K562 (cell line): Measurements from ENCODE around the gene CAMSAP3. TPM values are rescaled to one million over a fixed set of nuclear protein-coding genes. Genes with fewer than 3 reads are reported as not detected.

Source experiments
- ATAC-seq: fragments of 200-7000 bp; cut with Tn5 transposase; 3 replicates; pipeline ENCODE4 v1.9.1; 2020; ENCODE audit warnings: moderate library complexity
- BruUV-seq: library from RNA; stranded (reverse); fragments of 400-500 nt; replicated peaks from 2 replicates; lab custom pipeline; 2021; lab: Mats Ljungman, UMichigan
- CTCF ChIA-PET: fragments of 300-600 bp; formaldehyde crosslinking; extraction: SDS; loops from one replicate; lab custom pipeline; 2021; ENCODE audit warnings: low intra/inter-chr PET ratio; lab: Yijun Ruan, JAX
- POLR2A ChIA-PET: fragments of 300-600, 350-650 bp; sonication (Branson Sonifier 250); formaldehyde crosslinking; extraction: SDS; loops from one replicate; lab custom pipeline; 2021; ENCODE audit warnings: antibody characterized with exemption, inconsistent platforms; lab: Yijun Ruan, JAX
- DNase-seq, 4 experiments: peaks; one replicate each; pipeline versions ENCODE4 v3.0.0 to v3.0.0-alpha.2; 2011 to 2018; ENCODE audit warnings: low spot score in 3 of 4, mixed read lengths in 3 of 4; ENCODE audit errors: extremely low read depth in 1 of 4
- FAIRE-seq: peaks from 2 replicates; lab custom pipeline; 2011; peaks lifted over from hg19 to GRCh38; lab: Jason Lieb, UNC
- H2AFZ ChIP-seq: 2 replicates; pipeline ENCODE4 v1.6.0; 2011; ENCODE audit warnings: low read depth, low read length, control low read depth, inconsistent platforms
- H3K27ac ChIP-seq: fragments of 200-600 bp; 3 replicates; pipeline ENCODE4 v1.8.0; 2011; ENCODE audit warnings: low read depth, mild to moderate bottlenecking, control low read depth, inconsistent platforms, low read length, moderate library complexity, mixed read lengths; ENCODE audit errors: extremely low read depth
- H3K27me3 ChIP-seq, 2 experiments: fragments of 300-600 bp in 1 of 2; 2 replicates in 1 of 2; 3 replicates in 1 of 2; pipeline versions ENCODE4 v1.6.0 to v1.8.0; 2011; ENCODE audit warnings: inconsistent platforms in 2 of 2, low read length in 2 of 2, mild to moderate bottlenecking in 1 of 2, mixed read lengths in 1 of 2, moderate library complexity in 1 of 2; ENCODE audit not compliant: control insufficient read depth in 2 of 2, insufficient read depth in 2 of 2
- H3K36me3 ChIP-seq: fragments of 300-600 bp; 3 replicates; pipeline ENCODE4 v1.8.0; 2011; ENCODE audit warnings: mild to moderate bottlenecking, low read length, inconsistent platforms; ENCODE audit not compliant: control insufficient read depth, insufficient read depth
- H3K4me1 ChIP-seq, 2 experiments: fragments of 200-600 bp in 1 of 2; replicated peaks in 1 of 2; 2 replicates in 1 of 2; 3 replicates in 1 of 2; pipeline versions ENCODE4 v1.5.1 to v1.8.0; 2011; ENCODE audit warnings: inconsistent platforms in 2 of 2, low read length in 2 of 2, mild to moderate bottlenecking in 1 of 2, mixed read lengths in 1 of 2, moderate library complexity in 1 of 2; ENCODE audit not compliant: control insufficient read depth in 2 of 2, insufficient read depth in 2 of 2
- H3K4me2 ChIP-seq: 2 replicates; pipeline ENCODE4 v1.6.1; 2011; ENCODE audit warnings: low read length, control low read depth, inconsistent platforms, mixed read lengths; ENCODE audit not compliant: insufficient read depth
- H3K4me3 ChIP-seq: fragments of 200-600 bp; sonication (generic), shearing (Covaris generic); 2 replicates; pipeline ENCODE4 v1.5.1; 2016; ENCODE audit warnings: control low read depth, inconsistent platforms
- H3K79me2 ChIP-seq: fragments of 200-600 bp; 3 replicates; pipeline ENCODE4 v1.8.0; 2011; ENCODE audit warnings: low read length, inconsistent platforms; ENCODE audit not compliant: control insufficient read depth, insufficient read depth
- H3K9ac ChIP-seq, 2 experiments: 2 replicates each; pipeline versions ENCODE4 v1.6.0 to v1.6.1; 2011; ENCODE audit warnings: low read depth in 2 of 2, low read length in 2 of 2, control low read depth in 1 of 2, inconsistent platforms in 1 of 2, mild to moderate bottlenecking in 1 of 2, mixed read lengths in 1 of 2; ENCODE audit not compliant: insufficient read depth in 1 of 2
- H3K9me1 ChIP-seq: one replicate; pipeline ENCODE4 v1.6.0; 2011; ENCODE audit warnings: inconsistent platforms, mild to moderate bottlenecking, low read length, moderate library complexity; ENCODE audit not compliant: control insufficient read depth, insufficient read depth
- H3K9me3 ChIP-seq: replicated peaks from 2 replicates; pipeline ENCODE4 v1.5.1; 2011; ENCODE audit warnings: low read depth, low read length, inconsistent platforms; ENCODE audit not compliant: control insufficient read depth, insufficient read depth
- H4K20me1 ChIP-seq: replicated peaks from 2 replicates; pipeline ENCODE4 v1.6.1; 2011; ENCODE audit warnings: low read length, inconsistent platforms, mixed read lengths; ENCODE audit not compliant: control insufficient read depth, insufficient read depth
- AFF4 ChIP-seq: sonication (generic); formaldehyde crosslinking; IDR thresholded peaks from 2 replicates; pipeline ENCODE4 v1.8.0; 2023; ENCODE audit warnings: mild to moderate bottlenecking, missing genetic modification reagents
- BCOR ChIP-seq: fragments of 450-650 bp; IDR thresholded peaks from 2 replicates; pipeline ENCODE4 v1.6.1; 2016
- CREB5 ChIP-seq: fragments of 250-450 bp; sonication (Bioruptor Pico); IDR thresholded peaks from 2 replicates; pipeline ENCODE4 v1.5.0; 2020; ENCODE audit warnings: mild to moderate bottlenecking
- CREBBP ChIP-seq: IDR thresholded peaks from one replicate; pipeline ENCODE4 v1.6.1; 2012; ENCODE audit warnings: low read depth, mild to moderate bottlenecking, control low read depth, inconsistent platforms, low read length
- GTF3C2 ChIP-seq: IDR thresholded peaks from 3 replicates; pipeline ENCODE4 v1.6.1; 2011; ENCODE audit warnings: borderline replicate concordance, mild to moderate bottlenecking, moderate library complexity; ENCODE audit not compliant: insufficient read length; ENCODE audit errors: extremely low read depth
- HOXB6 ChIP-seq: fragments of 250-450 bp; sonication (Bioruptor Pico); IDR thresholded peaks from 2 replicates; pipeline ENCODE4 v1.5.1; 2022; ENCODE audit warnings: mild to moderate bottlenecking, borderline replicate concordance
- KDM1A ChIP-seq, 2 experiments: fragments of 450-650 bp; IDR thresholded peaks; 2 replicates each; pipeline ENCODE4 v1.6.1; 2016; ENCODE audit warnings: mild to moderate bottlenecking in 2 of 2
- RBM25 ChIP-seq: fragments of 200-400 bp; formaldehyde crosslinking; IDR thresholded peaks from 2 replicates; pipeline ENCODE4 v1.6.1; 2018; ENCODE audit warnings: low read length, low read depth, moderate library complexity; ENCODE audit not compliant: severe bottlenecking
- SMARCA5 ChIP-seq: fragments of 450-650 bp; IDR thresholded peaks from 2 replicates; pipeline ENCODE4 v1.6.1; 2016
- ZFP36 ChIP-seq: fragments of 150-350 bp; IDR thresholded peaks from 2 replicates; pipeline ENCODE4 v1.6.1; 2018; ENCODE audit warnings: low read length, low read depth; ENCODE audit not compliant: partially characterized antibody
- ZNF436 ChIP-seq: fragments of 250-450, 450-650 bp; sonication (Bioruptor Pico); formaldehyde crosslinking; IDR thresholded peaks from 2 replicates; pipeline ENCODE4 v1.7.0; 2020; ENCODE audit warnings: mild to moderate bottlenecking
- WGBS: fragments of 100-300 bp; shearing (Covaris generic); methylation state at CpG from one replicate; pipeline ENCODE4 v1.1.6; 2016; ENCODE audit warnings: low coverage, mixed read lengths; ENCODE audit not compliant: insufficient coverage; ENCODE audit errors: missing lambda C conversion rate; 5-methylcytosine and 5-hydroxymethylcytosine counted together
- in situ Hi-C: fragments of 300-500 bp; cut with MboI; formaldehyde crosslinking; loops from 4 replicates; pipeline ENCODE4 v1.15.0; 2018; ENCODE audit warnings: inconsistent platforms, mixed read lengths
- intact Hi-C: fragments of 100-400 bp; cut with micrococcal nuclease; formaldehyde crosslinking; loops from 2 replicates; pipeline ENCODE4 v1.14.2; 2022
- polyA plus RNA-seq, 8 experiments: library from polyadenylated mRNA; depleted of rRNA in 4 of 8; stranded (reverse) in 5 of 8; unstranded in 3 of 8; fragments of >200 nt; fragmentation: Nextera tagmentation in 2 of 8; fragmentation: Illumina TruSeq in 1 of 8; extraction: Ambion mirVana in 2 of 8; extraction: Trizol in 1 of 8; gene quantifications; 2 replicates each; pipeline versions ENCODE4 v1.2.1 to v1.2.3, GENCODE V29; 2011 to 2014; ENCODE audit warnings: inconsistent platforms in 1 of 8, missing spikeins in 1 of 8
- total RNA-seq, 7 experiments: library from RNA; depleted of rRNA in 6 of 7; stranded (reverse); fragments of >200 nt in 6 of 7; fragmentation: Illumina TruSeq in 2 of 7; extraction: Trizol in 2 of 7; gene quantifications; 2 replicates each; pipeline versions ENCODE4 v1.2.1 to v1.2.3, GENCODE V29; 2011 to 2021; ENCODE audit warnings: low replicate concordance in 1 of 7

CAMSAP3 gene
- total and polyA plus RNA-seq, 9 of the 15 experiments (the other 6 are each of a cell fraction or from before 2014, with no cell fraction given): 0.01 to 0.89 (median 0.22) TPM; not detected in 1

GRCh38 chr19:7650148-7650547 lies 54.5 kb downstream of the CAMSAP3 start:
- 21% methylated on average over 2 of the region's 2 CpGs for WGBS
- Histone ChIP-seq H3K27ac (no peak overlapping the region), H3K9me1 (no peaks in the 10 kb centered on the region), H3K36me3 (peaks cover 21% of the 10 kb centered on the region; the same call in 2 of the 3 replicates), H3K4me3 (no peak overlapping the region), H3K9me3 (no peaks in the 10 kb centered on the region), H4K20me1 (no peaks in the 10 kb centered on the region), H3K27me3 (no peaks in the 10 kb centered on the region), H3K4me2 (no peak overlapping the region), H3K9ac (no peak overlapping the region), H2AFZ (no peak overlapping the region), H3K4me1 (peaks cover 2 to 24% of the 10 kb centered on the region in 2 experiments; a peak in 3 of 5 replicates), H3K79me2 (no peaks in the 10 kb centered on the region)
- ATAC-seq: no peak
- ChIA-PET CTCF (no interaction called here), POLR2A (interaction anchor here (0.6 to 0.9 kb wide), 3 partner anchors 10 to 45 kb away, joined by 3 read pairs; no protein-coding TSS in a partner anchor)
- no TSS peak for BruUV-seq
- TF ChIP-seq GTF3C2 (peak; percentile 35), CREBBP (no peak), SMARCA5 (peak; percentile 91), KDM1A (IDR thresholded peaks at IDR 0.05) (peak; percentile 47 to 58; a peak in 3 of 4 replicates), ZFP36 (peak; percentile 98), AFF4 (CRISPR knock-in tag) (no peak), HOXB6 (CRISPR knock-in tag) (no peak), CREB5 (CRISPR knock-in tag) (no peak), ZNF436 (CRISPR knock-in tag) (peak; percentile 91), BCOR (peak; percentile 93), RBM25 (peak; percentile 16)
- no peak for FAIRE-seq
- DNase-seq: no peak
- in situ Hi-C loops (no loop called here), intact Hi-C loops (no loop called here)
